ENCODE results near the gene TSHZ2. TPM values are rescaled to one million over a fixed set of nuclear protein-coding genes. Genes with fewer than 3 reads are reported as not detected.

Gene TSHZ2
- 10 to 100 TPM; 29.1 to 30.7 TPM for total RNA-seq
- 18.2 to 50.5 reads per million in 2 donors for total RNA-seq

- Mint-ChIP-seq H3K27me3 (peaks cover 41% of the 10 kb centered on the region), H3K36me3 (ENCODE audit: low read depth) (peaks cover 8% of the 10 kb centered on the region), H3K27ac (peak within 1 kb of the TSS; percentile 92), H3K4me3 (peak within 1 kb of the TSS; percentile 92), H3K4me1 (peaks cover 25% of the 10 kb centered on the region)
- H3K9me3 ChIP-seq (ENCODE audit: control insufficient read depth, low read length, poor library complexity, severe bottlenecking): no peaks in the 10 kb centered on the region
- peak; percentile 53 for ATAC-seq
- DNase-seq: peak; percentile 25 to 40 (median 35)
These were observed at the start of gene TSHZ2 for GRCh38 chr20:52972190-52972937. Gene TSHZ2, plus strand, starts transcription at chr20:52972358. Its CDS starts 936 bp downstream, at chr20:52973294.

GRCh38 chr20:52922436-52922835 is 49.7 kb upstream of the TSHZ2 start:
- no peaks in the 10 kb centered on the region for H3K9me3 ChIP-seq (ENCODE audit: control insufficient read depth, low read length, poor library complexity, severe bottlenecking)
- Mint-ChIP-seq H3K27me3 (peaks cover 26% of the 10 kb centered on the region), H3K4me3 (no peak overlapping the region), H3K4me1 (no peaks in the 10 kb centered on the region), H3K27ac (no peak overlapping the region), H3K36me3 (ENCODE audit: low read depth) (peaks cover 2% of the 10 kb centered on the region)
- no peak for DNase-seq
- ATAC-seq: no peak

GRCh38 chr20:52923123-52923937 is 48.8 kb upstream of the TSHZ2 start:
- Mint-ChIP-seq H3K27me3 (peaks cover 26% of the 10 kb centered on the region), H3K36me3 (ENCODE audit: low read depth) (peaks cover 2% of the 10 kb centered on the region), H3K4me1 (no peaks in the 10 kb centered on the region), H3K4me3 (no peak overlapping the region), H3K27ac (no peak overlapping the region)
- no peak for DNase-seq
- ATAC-seq: no peak
- H3K9me3 ChIP-seq (ENCODE audit: control insufficient read depth, low read length, poor library complexity, severe bottlenecking): no peaks in the 10 kb centered on the region

- DNase-seq: no peak
- Mint-ChIP-seq H3K27ac (no peak overlapping the region), H3K36me3 (ENCODE audit: low read depth) (peaks cover 2% of the 10 kb centered on the region), H3K4me3 (no peak overlapping the region), H3K27me3 (peaks cover 26% of the 10 kb centered on the region), H3K4me1 (no peaks in the 10 kb centered on the region)
- no peak for ATAC-seq
- no peaks in the 10 kb centered on the region for H3K9me3 ChIP-seq (ENCODE audit: control insufficient read depth, low read length, poor library complexity, severe bottlenecking)
These were observed 47.5 kb upstream of the TSHZ2 start for GRCh38 chr20:52924411-52925271.

- DNase-seq: no peak
- Mint-ChIP-seq H3K27me3 (peaks cover 21% of the 10 kb centered on the region), H3K27ac (no peak overlapping the region), H3K4me1 (no peaks in the 10 kb centered on the region), H3K4me3 (no peak overlapping the region), H3K36me3 (ENCODE audit: low read depth) (peaks cover 2% of the 10 kb centered on the region)
- no peak for ATAC-seq
- no peaks in the 10 kb centered on the region for H3K9me3 ChIP-seq (ENCODE audit: control insufficient read depth, low read length, poor library complexity, severe bottlenecking)
These were observed 45.7 kb upstream of the TSHZ2 start for GRCh38 chr20:52926505-52926904.

GRCh38 chr20:52933867-52934266 is 38.3 kb upstream of the TSHZ2 start:
- H3K4me3 Mint-ChIP-seq: no peak overlapping the region
- H3K27me3 Mint-ChIP-seq: peaks cover 11% of the 10 kb centered on the region
- no peak for ATAC-seq
- H3K9me3 ChIP-seq (ENCODE audit: control insufficient read depth, low read length, poor library complexity, severe bottlenecking): no peaks in the 10 kb centered on the region
- DNase-seq: no peak
- H3K36me3 Mint-ChIP-seq (ENCODE audit: low read depth): no peaks in the 10 kb centered on the region
- H3K27ac Mint-ChIP-seq: no peak overlapping the region
- no peaks in the 10 kb centered on the region for H3K4me1 Mint-ChIP-seq

GRCh38 chr20:52936351-52937340 is 35.5 kb upstream of the TSHZ2 start:
- Mint-ChIP-seq H3K4me1 (no peaks in the 10 kb centered on the region), H3K27me3 (peaks cover 11% of the 10 kb centered on the region), H3K4me3 (no peak overlapping the region), H3K27ac (no peak overlapping the region), H3K36me3 (ENCODE audit: low read depth) (no peaks in the 10 kb centered on the region)
- H3K9me3 ChIP-seq (ENCODE audit: control insufficient read depth, low read length, poor library complexity, severe bottlenecking): no peaks in the 10 kb centered on the region
- DNase-seq: no peak
- no peak for ATAC-seq

- no peak overlapping the region for H3K4me3 Mint-ChIP-seq
- peak overlapping the region; percentile 27 for H3K27ac Mint-ChIP-seq
- no peaks in the 10 kb centered on the region for H3K36me3 Mint-ChIP-seq (ENCODE audit: low read depth)
- DNase-seq: no peak
- no peak for ATAC-seq
- no peaks in the 10 kb centered on the region for H3K9me3 ChIP-seq (ENCODE audit: control insufficient read depth, low read length, poor library complexity, severe bottlenecking)
- no peaks in the 10 kb centered on the region for H3K4me1 Mint-ChIP-seq
- H3K27me3 Mint-ChIP-seq: peaks cover 11% of the 10 kb centered on the region
These were observed 34.5 kb upstream of the TSHZ2 start for GRCh38 chr20:52937591-52938100.

GRCh38 chr20:52939141-52939540 is 33.0 kb upstream of the TSHZ2 start:
- H3K4me3 Mint-ChIP-seq: no peak overlapping the region
- no peak overlapping the region for H3K27ac Mint-ChIP-seq
- H3K9me3 ChIP-seq (ENCODE audit: control insufficient read depth, low read length, poor library complexity, severe bottlenecking): no peaks in the 10 kb centered on the region
- H3K36me3 Mint-ChIP-seq (ENCODE audit: low read depth): no peaks in the 10 kb centered on the region
- no peaks in the 10 kb centered on the region for H3K4me1 Mint-ChIP-seq
- peaks cover 11% of the 10 kb centered on the region for H3K27me3 Mint-ChIP-seq
- DNase-seq: no peak
- ATAC-seq: no peak

GRCh38 chr20:52941808-52942207 is 30.4 kb upstream of the TSHZ2 start:
- H3K4me3 Mint-ChIP-seq: no peak overlapping the region
- H3K4me1 Mint-ChIP-seq: no peaks in the 10 kb centered on the region
- no peak for DNase-seq
- ATAC-seq: no peak
- H3K27me3 Mint-ChIP-seq: peaks cover 11% of the 10 kb centered on the region
- H3K9me3 ChIP-seq (ENCODE audit: control insufficient read depth, low read length, poor library complexity, severe bottlenecking): no peaks in the 10 kb centered on the region
- no peaks in the 10 kb centered on the region for H3K36me3 Mint-ChIP-seq (ENCODE audit: low read depth)
- H3K27ac Mint-ChIP-seq: no peak overlapping the region

- no peak overlapping the region for H3K27ac Mint-ChIP-seq
These were observed 28.8 kb upstream of the TSHZ2 start for GRCh38 chr20:52943185-52943841.

More at GRCh38 chr20:52943185-52943841, 28.8 kb upstream of the TSHZ2 start:
- no peaks in the 10 kb centered on the region for H3K4me1 Mint-ChIP-seq
- H3K9me3 ChIP-seq (ENCODE audit: control insufficient read depth, low read length, poor library complexity, severe bottlenecking): no peaks in the 10 kb centered on the region
- ATAC-seq: no peak
- no peak for DNase-seq
- H3K36me3 Mint-ChIP-seq (ENCODE audit: low read depth): no peaks in the 10 kb centered on the region
- H3K4me3 Mint-ChIP-seq: no peak overlapping the region
- no peaks in the 10 kb centered on the region for H3K27me3 Mint-ChIP-seq

All from T-helper 17 cell (primary cell).